ENCODE data around the gene ORM1.

ORM1 gene

GRCh38 chr9:114310471-114311450 is 12.1 kb upstream of the ORM1 start:
- H3K4me3 ChIP-seq (ENCODE audit: low read length in 2 of 2) = no peak overlapping the region
- peaks cover 2% of the 10 kb centered on the region for H3K4me1 ChIP-seq (ENCODE audit: control insufficient read depth, insufficient read depth, low read length)
- no peak overlapping the region for H3K27ac ChIP-seq (ENCODE audit: low read length)

DNA sequence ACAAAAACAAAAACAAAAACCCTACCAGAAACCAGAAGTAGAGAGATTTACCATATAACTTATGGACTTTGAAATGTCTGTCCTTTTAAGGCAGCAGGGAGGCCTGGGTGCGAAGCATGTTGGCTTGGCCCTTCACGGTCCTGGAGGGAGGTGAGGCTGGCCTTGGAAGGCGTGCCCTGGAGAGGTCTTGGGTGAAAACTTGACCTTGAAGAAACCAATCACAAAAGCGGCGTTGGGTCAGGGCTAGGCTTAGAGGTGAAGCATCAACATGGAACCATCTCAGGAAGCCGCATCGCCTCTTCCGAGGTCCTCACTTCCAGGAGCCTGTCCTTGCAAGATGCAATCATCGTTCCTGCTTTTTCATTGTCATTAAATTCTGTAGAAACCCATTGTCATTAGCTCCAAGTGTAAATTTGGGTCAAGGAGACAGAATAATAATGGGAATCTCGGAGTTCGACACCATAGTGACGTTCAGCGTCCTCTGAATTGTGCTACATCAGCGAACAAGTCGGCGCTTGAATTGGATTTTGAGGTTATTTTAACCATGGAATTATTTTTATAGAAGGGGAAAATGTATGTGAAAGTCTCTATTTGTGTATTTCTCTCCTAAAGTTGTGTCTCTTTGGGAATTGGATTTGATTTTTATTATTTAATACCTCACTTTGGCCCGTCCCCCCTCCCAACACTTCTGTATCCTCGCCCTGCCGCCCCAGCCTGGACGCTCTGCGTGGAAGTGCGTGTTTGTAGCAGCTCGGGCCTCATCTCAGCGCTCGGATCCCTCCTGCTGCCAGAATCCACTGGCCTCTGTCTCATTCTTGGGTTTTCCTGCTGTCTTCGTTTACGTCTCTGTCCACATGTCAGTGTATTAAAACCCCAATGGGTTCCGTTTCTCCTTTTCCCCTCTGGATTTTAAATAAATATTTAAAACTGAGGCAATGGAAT is 11.1 kb upstream of the ORM1 start:
- no peak overlapping the region for H3K9ac ChIP-seq (ENCODE audit: low read length in 2 of 2)
- H3K27ac ChIP-seq (ENCODE audit: low read length) = no peak overlapping the region
- H3K9me3 ChIP-seq (ENCODE audit: control insufficient read depth in 2 of 2, low read length in 2 of 2) = peaks cover 2 to 4% of the 10 kb centered on the region in 2 donors
- H3K27me3 ChIP-seq (ENCODE audit: control insufficient read depth in 1 of 2, insufficient read depth in 2 of 2, low read length in 2 of 2) = no peaks in the 10 kb centered on the region
- no peaks in the 10 kb centered on the region for H3K4me1 ChIP-seq (ENCODE audit: control insufficient read depth, insufficient read depth, low read length)
- H3K4me3 ChIP-seq (ENCODE audit: low read length in 2 of 2) = no peak overlapping the region
- H3K36me3 ChIP-seq (ENCODE audit: control insufficient read depth in 2 of 2, insufficient read depth in 2 of 2, low read length in 2 of 2) = peaks cover 0 to 8% of the 10 kb centered on the region in 2 donors

More at GRCh38 chr9:114310471-114311450, 12.1 kb upstream of the ORM1 start:
- Histone ChIP-seq H3K36me3 (ENCODE audit: control insufficient read depth in 2 of 2, insufficient read depth in 2 of 2, low read length in 2 of 2) (peaks cover 0 to 8% of the 10 kb centered on the region in 2 donors), H3K9ac (ENCODE audit: low read length in 2 of 2) (no peak overlapping the region), H3K27me3 (ENCODE audit: control insufficient read depth in 1 of 2, insufficient read depth in 2 of 2, low read length in 2 of 2) (no peaks in the 10 kb centered on the region), H3K9me3 (ENCODE audit: control insufficient read depth in 2 of 2, low read length in 2 of 2) (peaks cover 2 to 4% of the 10 kb centered on the region in 2 donors)

DNA sequence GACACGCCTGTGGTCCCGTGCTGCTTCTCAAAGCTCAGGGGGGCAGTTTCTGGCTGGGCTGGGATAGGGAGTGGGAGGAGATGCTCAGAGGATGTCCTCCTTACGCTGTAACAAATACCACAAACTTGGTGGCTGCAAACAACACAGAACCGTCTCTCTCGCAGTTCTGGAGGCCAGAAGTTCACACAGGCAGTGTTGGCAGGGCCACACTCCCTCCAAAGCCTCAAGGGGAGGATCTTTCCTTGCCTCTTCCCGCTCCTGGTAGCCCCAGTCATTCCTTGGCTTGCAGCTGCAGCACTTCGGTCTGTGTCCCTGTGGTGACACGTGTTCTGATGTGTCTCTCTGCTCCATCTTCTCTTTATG is 10.4 kb upstream of the ORM1 start:
- no peaks in the 10 kb centered on the region for H3K4me1 ChIP-seq (ENCODE audit: control insufficient read depth, insufficient read depth, low read length)
- H3K27me3 ChIP-seq (ENCODE audit: control insufficient read depth in 1 of 2, insufficient read depth in 2 of 2, low read length in 2 of 2) = no peaks in the 10 kb centered on the region
- no peak overlapping the region for H3K9ac ChIP-seq (ENCODE audit: low read length in 2 of 2)
- H3K4me3 ChIP-seq (ENCODE audit: low read length in 2 of 2) = no peak overlapping the region
- H3K9me3 ChIP-seq (ENCODE audit: control insufficient read depth in 2 of 2, low read length in 2 of 2) = peaks cover 2 to 4% of the 10 kb centered on the region in 2 donors
- H3K36me3 ChIP-seq (ENCODE audit: control insufficient read depth in 2 of 2, insufficient read depth in 2 of 2, low read length in 2 of 2) = peaks cover 0 to 8% of the 10 kb centered on the region in 2 donors
- no peak overlapping the region for H3K27ac ChIP-seq (ENCODE audit: low read length)

DNA sequence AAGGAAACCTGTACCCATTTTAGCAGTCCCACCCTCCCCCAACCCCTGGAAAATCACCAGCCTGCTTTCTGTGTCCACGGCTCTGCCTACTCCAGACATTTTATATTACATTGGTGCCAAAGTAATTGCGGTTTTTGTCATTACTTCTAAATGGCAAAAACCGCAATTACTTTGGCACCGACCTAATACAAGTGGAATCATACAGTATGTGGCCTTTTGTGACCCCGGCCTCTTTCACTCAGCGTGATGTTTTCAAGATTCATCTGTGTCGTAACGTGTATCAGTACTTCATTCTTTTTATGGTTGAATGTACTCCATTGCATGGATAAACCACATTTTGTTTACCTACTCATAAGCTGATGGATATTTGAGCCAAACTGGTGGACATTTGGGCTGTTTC is 9.7 kb upstream of the ORM1 start:
- Histone ChIP-seq H3K9me3 (ENCODE audit: control insufficient read depth in 2 of 2, low read length in 2 of 2) (peaks cover 2 to 4% of the 10 kb centered on the region in 2 donors), H3K27ac (ENCODE audit: low read length) (no peak overlapping the region)

GRCh38 chr9:114314256-114314867 is 8.5 kb upstream of the ORM1 start:
- H3K36me3 ChIP-seq (ENCODE audit: control insufficient read depth in 2 of 2, insufficient read depth in 2 of 2, low read length in 2 of 2) = peaks cover 0 to 2% of the 10 kb centered on the region in 2 donors
- no peaks in the 10 kb centered on the region for H3K4me1 ChIP-seq (ENCODE audit: control insufficient read depth, insufficient read depth, low read length)
- peaks cover 2 to 4% of the 10 kb centered on the region in 2 donors for H3K9me3 ChIP-seq (ENCODE audit: control insufficient read depth in 2 of 2, low read length in 2 of 2)
- no peak overlapping the region for H3K27ac ChIP-seq (ENCODE audit: low read length)
- no peak overlapping the region for H3K4me3 ChIP-seq (ENCODE audit: low read length in 2 of 2)
- H3K27me3 ChIP-seq (ENCODE audit: control insufficient read depth in 1 of 2, insufficient read depth in 2 of 2, low read length in 2 of 2) = no peaks in the 10 kb centered on the region
- H3K9ac ChIP-seq (ENCODE audit: low read length in 2 of 2) = no peak overlapping the region

More for the DNA sequence above, 9.7 kb upstream of the ORM1 start:
- Histone ChIP-seq H3K4me3 (ENCODE audit: low read length in 2 of 2) (no peak overlapping the region), H3K4me1 (ENCODE audit: control insufficient read depth, insufficient read depth, low read length) (no peaks in the 10 kb centered on the region), H3K27me3 (ENCODE audit: control insufficient read depth in 1 of 2, insufficient read depth in 2 of 2, low read length in 2 of 2) (no peaks in the 10 kb centered on the region), H3K9ac (ENCODE audit: low read length in 2 of 2) (no peak overlapping the region), H3K36me3 (ENCODE audit: control insufficient read depth in 2 of 2, insufficient read depth in 2 of 2, low read length in 2 of 2) (peaks cover 0 to 5% of the 10 kb centered on the region in 2 donors)

DNA sequence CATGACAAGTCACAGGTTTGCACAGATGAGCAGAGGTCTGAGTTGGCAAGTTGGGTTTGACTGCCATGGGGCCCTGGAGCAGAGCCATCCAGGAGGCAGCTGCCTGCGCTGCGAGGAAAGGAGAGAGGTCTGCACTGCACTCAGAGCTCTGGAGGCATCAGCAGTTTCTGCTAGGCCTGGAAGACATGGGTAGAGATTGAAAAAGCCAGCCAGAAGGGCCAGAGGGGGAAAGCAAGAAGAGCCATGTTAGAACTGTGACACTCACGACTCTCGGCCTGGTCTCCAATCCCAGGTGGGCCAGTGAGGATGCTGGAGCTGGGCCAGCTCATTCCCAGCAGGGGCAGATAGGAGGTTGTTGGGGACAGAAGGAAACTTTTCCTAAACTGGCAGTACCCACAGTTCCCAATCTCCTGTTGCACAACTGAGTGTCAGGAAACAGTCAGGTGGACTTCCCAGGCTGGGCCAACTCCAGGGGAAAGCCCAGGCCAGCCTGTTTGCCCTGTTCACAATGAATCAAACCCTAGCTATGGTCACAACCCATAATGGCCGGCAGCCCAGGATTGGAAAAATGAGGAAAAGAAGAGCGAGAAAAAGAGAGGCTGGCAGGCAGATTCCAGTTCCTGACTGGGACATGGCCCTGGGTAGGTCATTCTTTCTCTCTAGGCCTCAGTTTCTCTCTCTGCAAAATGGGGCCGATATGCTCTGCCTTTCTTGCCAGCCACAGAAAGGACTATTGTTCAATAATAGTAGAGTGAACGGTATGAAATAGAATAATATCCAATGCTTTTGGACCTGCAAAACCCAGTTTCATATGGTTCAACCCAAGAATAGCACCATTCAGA is 7.8 kb upstream of the ORM1 start:
- H3K9me3 ChIP-seq (ENCODE audit: control insufficient read depth in 2 of 2, low read length in 2 of 2) = peaks cover 2 to 4% of the 10 kb centered on the region in 2 donors

DNA sequence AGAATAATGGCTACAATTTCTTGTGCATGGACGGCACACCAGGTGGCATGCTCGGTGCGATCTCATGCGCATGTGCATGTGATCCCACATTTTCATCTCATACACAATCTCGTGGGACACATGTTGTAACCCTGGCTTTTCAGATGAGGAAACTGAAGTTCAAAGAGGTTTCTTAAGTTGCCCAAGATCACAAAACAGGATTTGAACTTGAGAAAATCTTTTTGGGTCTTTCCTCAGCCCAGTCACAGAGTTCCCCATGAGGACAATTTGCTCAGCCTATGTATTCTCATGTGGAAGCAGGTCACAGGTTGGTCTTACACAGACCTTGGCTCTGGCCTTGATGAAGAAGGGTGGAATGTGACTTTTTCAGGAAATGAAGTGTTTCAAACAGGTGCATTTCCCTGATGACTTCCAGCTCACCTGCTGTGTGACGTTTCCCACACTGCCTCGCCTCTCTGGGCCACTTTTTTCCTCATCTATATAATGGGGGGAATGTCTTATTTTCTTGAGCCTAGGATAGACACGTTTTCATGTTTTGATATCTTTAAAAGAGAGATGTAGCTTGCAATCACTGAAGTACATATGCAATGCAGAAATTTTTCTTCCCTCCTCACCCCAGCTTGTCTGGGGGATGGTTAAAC is 7.1 kb upstream of the ORM1 start:
- H3K27ac ChIP-seq (ENCODE audit: low read length) = no peak overlapping the region
- H3K27me3 ChIP-seq (ENCODE audit: control insufficient read depth in 1 of 2, insufficient read depth in 2 of 2, low read length in 2 of 2) = no peaks in the 10 kb centered on the region
- H3K4me1 ChIP-seq (ENCODE audit: control insufficient read depth, insufficient read depth, low read length) = no peaks in the 10 kb centered on the region
- H3K36me3 ChIP-seq (ENCODE audit: control insufficient read depth in 2 of 2, insufficient read depth in 2 of 2, low read length in 2 of 2) = no peaks in the 10 kb centered on the region
- H3K9me3 ChIP-seq (ENCODE audit: control insufficient read depth in 2 of 2, low read length in 2 of 2) = peaks cover 2 to 4% of the 10 kb centered on the region in 2 donors
- no peak overlapping the region for H3K4me3 ChIP-seq (ENCODE audit: low read length in 2 of 2)
- no peak overlapping the region for H3K9ac ChIP-seq (ENCODE audit: low read length in 2 of 2)

More for the DNA sequence above, 7.8 kb upstream of the ORM1 start:
- Histone ChIP-seq H3K27me3 (ENCODE audit: control insufficient read depth in 1 of 2, insufficient read depth in 2 of 2, low read length in 2 of 2) (no peaks in the 10 kb centered on the region), H3K27ac (ENCODE audit: low read length) (no peak overlapping the region), H3K9ac (ENCODE audit: low read length in 2 of 2) (no peak overlapping the region), H3K4me1 (ENCODE audit: control insufficient read depth, insufficient read depth, low read length) (no peaks in the 10 kb centered on the region), H3K4me3 (ENCODE audit: low read length in 2 of 2) (no peak overlapping the region), H3K36me3 (ENCODE audit: control insufficient read depth in 2 of 2, insufficient read depth in 2 of 2, low read length in 2 of 2) (peaks cover 0 to 2% of the 10 kb centered on the region in 2 donors)

GRCh38 chr9:114316605-114317230 is 6.2 kb upstream of the ORM1 start:
- Histone ChIP-seq H3K4me1 (ENCODE audit: control insufficient read depth, insufficient read depth, low read length) (no peaks in the 10 kb centered on the region), H3K27me3 (ENCODE audit: control insufficient read depth in 1 of 2, insufficient read depth in 2 of 2, low read length in 2 of 2) (no peaks in the 10 kb centered on the region), H3K27ac (ENCODE audit: low read length) (no peak overlapping the region), H3K9me3 (ENCODE audit: control insufficient read depth in 2 of 2, low read length in 2 of 2) (peaks cover 2 to 4% of the 10 kb centered on the region in 2 donors), H3K4me3 (ENCODE audit: low read length in 2 of 2) (no peak overlapping the region), H3K9ac (ENCODE audit: low read length in 2 of 2) (no peak overlapping the region), H3K36me3 (ENCODE audit: control insufficient read depth in 2 of 2, insufficient read depth in 2 of 2, low read length in 2 of 2) (no peaks in the 10 kb centered on the region)

DNA sequence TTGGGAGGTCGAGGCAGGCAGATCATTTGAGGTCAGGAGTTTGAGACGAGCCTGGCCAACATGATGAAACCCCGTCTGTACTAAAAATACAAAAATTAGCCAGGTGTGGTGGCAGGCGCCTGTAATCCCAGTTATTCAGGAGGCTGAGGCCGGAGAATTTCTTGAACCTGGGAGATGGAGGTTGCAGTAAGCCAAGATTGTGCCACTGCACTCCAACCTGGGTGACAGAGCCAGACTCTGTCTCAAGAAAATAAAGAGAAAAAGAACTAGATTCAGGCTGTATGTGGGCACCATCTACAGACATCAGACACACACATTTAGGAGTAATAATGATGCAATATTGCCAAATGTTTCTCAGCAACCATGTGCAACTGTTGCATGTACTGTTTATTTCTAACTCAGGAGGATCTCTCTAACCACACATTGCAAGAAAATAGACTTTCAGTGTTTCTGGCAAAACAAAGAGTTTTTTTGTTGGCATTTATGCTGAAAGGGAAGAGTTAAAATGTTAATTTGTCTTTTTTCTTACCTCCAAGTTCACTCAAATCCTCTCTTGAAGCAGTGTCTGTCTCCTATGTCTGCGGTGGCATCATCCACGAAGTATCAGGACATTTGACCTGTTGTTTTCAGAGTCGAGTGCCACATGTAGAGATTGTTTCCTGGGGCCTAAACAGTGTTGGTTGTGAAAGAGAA is 5.1 kb upstream of the ORM1 start:
- no peak overlapping the region for H3K4me3 ChIP-seq (ENCODE audit: low read length in 2 of 2)
- no peak overlapping the region for H3K27ac ChIP-seq (ENCODE audit: low read length)
- H3K36me3 ChIP-seq (ENCODE audit: control insufficient read depth in 2 of 2, insufficient read depth in 2 of 2, low read length in 2 of 2) = no peaks in the 10 kb centered on the region
- H3K4me1 ChIP-seq (ENCODE audit: control insufficient read depth, insufficient read depth, low read length) = no peaks in the 10 kb centered on the region
- no peak overlapping the region for H3K9ac ChIP-seq (ENCODE audit: low read length in 2 of 2)
- H3K9me3 ChIP-seq (ENCODE audit: control insufficient read depth in 2 of 2, low read length in 2 of 2) = peaks cover 2 to 4% of the 10 kb centered on the region in 2 donors
- H3K27me3 ChIP-seq (ENCODE audit: control insufficient read depth in 1 of 2, insufficient read depth in 2 of 2, low read length in 2 of 2) = no peaks in the 10 kb centered on the region
